GM19455 (cell line): ENCODE measurements around the gene TXK.

Experiments used
- ATAC-seq: cut with Tn5 transposase; IDR thresholded peaks from one replicate; pipeline ENCODE4 v1.9.1; 2021; ENCODE audit not compliant: unreplicated experiment

TXK gene

GRCh38 chr4:48108309-48109073, 25.6 kb downstream of the TXK start:
- no peak for ATAC-seq

- ATAC-seq = no peak
These were observed 28.8 kb downstream of the TXK start for GRCh38 chr4:48105230-48105629.

DNA sequence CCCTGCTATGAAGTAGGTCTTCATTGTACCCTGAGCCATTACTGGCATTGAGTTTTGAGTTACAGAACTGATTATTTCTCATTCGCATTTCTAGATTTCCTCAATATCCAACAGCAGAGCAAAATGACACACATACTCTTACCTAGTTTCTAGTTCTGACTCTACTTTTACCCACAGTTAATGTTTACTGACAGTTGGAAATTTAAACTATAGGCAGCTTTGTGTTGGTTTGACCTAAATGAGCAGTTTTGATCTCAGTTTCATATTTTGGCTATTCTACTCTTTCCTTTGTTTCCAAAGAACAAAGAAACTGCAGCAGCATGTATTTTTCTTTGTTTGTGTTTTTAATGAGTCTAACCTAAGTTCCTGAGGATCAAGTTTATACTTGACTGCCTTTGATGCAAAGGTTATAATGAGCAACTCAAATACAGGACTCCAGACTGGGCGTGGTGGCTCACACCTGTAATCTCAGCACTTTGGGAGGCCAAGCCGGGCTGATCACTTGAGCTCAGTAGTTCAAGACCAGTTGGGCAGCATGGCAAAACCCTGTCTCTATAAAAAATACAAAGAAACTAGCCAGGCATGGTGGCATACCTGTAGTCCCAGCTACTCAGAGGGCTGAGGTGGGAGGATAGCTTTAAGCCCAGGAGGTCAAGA, 30.4 kb downstream of the TXK start:
- ATAC-seq = no peak

- ATAC-seq = no peak
These were observed 31.7 kb downstream of the TXK start for GRCh38 chr4:48102303-48102702.

DNA sequence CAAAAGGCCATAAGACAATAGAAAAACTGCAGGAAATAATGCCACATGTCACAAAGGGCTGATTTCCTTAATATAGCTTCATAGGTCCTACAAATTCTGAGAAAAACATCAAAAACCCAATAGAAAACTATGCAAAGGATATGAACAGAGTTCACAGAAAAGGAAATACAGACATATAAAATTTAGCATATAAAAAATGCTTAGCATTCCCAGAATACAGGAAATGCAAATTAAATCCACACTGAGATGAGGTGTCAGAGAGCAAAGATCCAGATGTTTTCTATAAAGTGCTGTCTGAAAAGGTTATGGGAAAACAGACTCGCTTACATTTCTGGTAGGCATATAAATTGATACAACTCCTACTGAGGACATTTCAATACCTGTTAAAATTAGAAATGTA, 33.8 kb downstream of the TXK start:
- no peak for ATAC-seq

- ATAC-seq = no peak
These were observed 38.6 kb downstream of the TXK start for GRCh38 chr4:48095441-48095840.

DNA sequence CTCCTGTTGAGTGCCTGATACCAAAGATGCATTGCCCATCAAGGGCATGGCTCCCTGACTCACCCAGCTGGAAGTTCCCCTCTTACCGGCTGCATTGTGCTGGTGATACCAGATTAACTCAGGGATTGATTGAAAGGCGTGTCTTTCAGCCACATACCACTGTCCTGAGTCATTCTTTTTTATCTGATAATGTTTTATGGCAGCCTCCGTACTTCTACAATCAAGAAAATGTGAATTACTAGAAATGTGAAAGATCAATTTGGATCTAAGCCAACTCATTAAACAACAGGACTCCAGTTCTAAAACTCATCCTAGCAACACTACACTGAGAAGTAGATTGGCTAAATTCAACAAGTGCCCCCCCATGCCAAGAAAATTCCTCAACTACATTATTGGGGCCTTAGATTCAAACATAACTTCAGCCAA, 40.0 kb downstream of the TXK start:
- no peak for ATAC-seq

GRCh38 chr4:48090621-48091020, 43.4 kb downstream of the TXK start:
- ATAC-seq = no peak

DNA sequence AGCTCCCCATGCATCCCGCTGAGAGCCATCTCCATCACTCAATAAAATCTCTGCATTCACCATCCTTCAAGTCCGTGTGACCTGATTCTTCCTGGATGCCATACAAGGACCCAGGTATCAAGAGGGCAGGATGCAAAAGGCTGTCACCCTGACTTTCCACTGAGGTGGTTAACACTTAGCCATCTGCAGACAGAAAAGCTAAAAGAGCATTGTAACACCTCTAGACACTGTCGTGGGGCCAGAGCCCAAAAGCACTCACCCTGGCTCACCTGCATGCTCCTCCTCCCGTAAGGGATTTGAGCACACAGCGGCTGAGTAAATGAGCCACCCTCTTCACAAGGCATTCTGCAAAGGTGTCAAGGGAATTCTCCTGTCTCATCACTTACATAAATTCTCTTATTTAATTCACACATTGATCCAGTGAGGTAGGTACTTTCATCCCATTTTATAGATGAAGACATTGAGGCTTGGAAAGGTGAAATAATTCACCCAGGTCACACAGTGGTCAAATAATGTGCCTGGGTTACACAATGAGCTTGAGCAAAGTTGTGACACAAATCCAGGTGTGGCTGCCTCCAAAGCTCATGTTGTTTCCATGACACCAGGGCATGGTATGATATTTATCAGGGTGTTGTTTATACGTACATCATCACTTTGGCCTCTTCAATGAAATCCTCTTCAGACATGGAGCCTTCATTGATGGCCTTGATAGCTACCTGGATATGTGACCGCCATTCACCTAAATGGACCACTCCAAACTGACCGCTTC, 48.0 kb downstream of the TXK start:
- no peak for ATAC-seq

- ATAC-seq = no peak
These were observed 51.1 kb downstream of the TXK start for GRCh38 chr4:48082956-48083355.

DNA sequence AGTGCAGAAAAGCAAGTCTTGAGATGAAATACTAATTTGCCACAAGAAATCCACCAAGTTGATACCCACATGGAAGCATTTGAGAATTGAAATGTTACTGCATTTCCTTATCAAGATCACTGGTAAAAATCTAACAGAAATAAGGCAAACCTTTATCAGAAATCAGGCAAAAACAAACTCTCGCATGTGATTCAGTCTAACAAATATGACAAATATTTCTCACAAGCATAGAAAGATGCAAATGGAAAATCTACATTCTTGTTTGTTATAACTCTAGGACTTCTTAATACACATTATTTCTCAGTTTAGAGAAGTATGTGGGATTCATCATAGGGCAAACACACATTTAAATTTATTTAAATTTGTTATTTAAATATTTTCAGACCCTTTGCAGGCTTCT, 52.9 kb downstream of the TXK start:
- ATAC-seq = no peak

DNA sequence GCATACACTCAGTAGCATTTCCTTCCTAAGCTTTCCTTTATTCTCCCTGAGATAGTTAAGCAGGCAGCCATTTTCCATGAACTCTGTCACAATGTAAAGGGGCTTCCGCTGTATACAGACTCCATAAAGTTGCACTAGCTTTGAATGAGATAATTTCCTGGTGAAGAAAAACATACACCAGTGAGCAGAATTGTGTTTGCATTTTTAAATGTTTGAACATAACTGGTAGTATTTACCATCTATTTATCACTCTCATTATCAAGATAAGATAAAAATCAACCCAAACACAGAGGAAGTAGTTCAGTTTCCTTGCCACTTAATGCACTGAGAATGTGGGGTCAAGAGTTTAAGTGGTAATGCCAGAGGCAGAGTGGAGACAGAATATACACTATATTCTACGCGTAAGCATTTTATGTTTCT, 54.1 kb downstream of the TXK start:
- ATAC-seq = no peak

DNA sequence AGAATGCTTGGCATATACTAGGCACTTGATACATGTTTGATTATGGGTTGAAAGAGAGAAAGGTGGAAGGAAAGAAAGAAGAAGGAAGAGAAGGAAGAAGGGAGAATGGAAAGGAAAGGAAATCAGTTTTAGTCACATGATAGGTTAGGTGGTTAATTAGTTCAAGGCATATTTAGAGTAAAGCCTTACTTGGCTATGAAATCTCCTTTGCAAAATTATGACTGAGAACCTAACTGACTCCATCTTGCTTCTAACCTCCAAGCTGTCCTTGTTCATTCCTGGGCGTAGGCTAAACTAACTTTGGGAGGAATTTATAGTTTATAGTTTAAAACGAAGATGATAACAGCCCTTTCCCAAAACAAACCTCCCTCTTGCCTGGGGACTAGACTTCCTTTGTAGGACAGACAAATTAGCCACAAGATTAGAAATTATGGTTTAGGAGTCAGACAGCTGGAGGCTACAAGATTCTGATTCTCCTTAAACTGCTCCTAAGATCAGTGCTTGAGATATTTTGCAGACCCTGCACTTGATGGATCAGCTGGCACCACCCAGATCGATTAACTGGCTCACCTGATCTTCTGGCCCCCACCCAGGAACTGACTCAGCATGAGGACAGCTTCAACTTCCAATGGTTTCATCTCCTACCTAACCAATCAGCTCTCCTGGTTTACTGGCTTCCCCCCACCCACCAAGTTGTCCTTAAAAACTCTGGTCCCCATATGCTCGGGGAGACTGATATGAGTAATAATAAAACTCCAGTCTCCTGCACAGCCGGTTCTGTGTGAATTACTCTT, 55.0 kb downstream of the TXK start:
- ATAC-seq = no peak

DNA sequence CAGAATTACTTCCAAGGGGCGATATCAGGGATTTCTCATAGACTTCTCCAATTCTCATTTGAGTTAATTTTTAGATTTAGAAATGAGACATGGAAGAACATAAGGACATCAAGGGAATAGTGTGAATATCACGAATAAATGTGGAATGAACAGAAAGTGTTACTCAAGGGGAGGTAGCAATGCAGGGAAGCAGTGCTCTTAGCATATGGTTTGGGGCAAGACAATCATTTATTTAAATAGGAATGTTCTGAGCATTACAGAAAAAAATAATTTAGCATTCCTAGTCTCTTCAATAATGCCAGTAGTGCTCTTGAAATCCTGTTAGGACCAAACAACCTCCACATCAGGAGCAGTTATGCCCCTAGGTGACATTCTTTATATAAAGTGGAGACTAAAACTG, 55.6 kb downstream of the TXK start:
- no peak for ATAC-seq

DNA sequence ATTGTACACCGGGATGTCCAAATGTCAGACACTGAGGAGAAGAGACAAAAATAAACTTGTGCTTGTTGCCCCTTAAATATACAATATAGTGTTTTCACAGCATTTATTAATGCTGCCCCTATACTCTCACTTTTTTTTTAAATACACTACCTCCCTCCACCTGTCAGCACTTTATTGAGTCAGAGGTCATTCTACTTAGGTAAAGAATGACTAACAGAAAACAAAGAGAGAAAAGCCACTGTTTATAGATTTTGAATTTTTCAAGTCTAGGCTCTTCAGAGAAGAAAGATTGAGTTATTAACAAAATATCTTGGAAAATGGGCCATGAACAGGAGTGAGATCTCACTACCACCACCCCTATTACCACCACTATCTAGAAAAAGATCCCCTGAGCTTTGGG, 59.4 kb downstream of the TXK start:
- ATAC-seq = no peak

- no peak for ATAC-seq
These were observed 60.4 kb downstream of the TXK start for GRCh38 chr4:48073567-48074103.

- ATAC-seq = no peak
These were observed 62.9 kb downstream of the TXK start for GRCh38 chr4:48071191-48071590.

DNA sequence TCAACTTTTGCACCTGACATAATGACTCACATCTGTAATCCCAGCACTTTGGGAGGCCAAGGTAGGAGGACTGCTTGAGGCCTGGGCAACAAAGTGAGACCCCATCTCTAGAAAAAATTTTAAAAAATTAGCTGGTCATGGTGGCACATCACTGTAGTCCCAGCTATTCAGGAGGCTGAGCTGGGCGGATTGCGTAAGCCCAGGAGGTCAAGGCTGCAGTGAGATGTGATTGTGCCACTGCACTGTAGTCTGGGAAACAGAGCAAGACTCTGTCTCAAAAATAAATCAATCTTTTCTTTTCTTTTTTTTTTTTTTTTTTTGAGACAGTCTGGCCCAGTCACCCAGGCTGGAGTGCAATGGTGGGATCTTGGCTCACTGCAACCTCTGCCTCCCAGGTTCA, 65.0 kb downstream of the TXK start:
- ATAC-seq = no peak

GRCh38 chr4:48068182-48068581, 65.9 kb downstream of the TXK start:
- no peak for ATAC-seq

DNA sequence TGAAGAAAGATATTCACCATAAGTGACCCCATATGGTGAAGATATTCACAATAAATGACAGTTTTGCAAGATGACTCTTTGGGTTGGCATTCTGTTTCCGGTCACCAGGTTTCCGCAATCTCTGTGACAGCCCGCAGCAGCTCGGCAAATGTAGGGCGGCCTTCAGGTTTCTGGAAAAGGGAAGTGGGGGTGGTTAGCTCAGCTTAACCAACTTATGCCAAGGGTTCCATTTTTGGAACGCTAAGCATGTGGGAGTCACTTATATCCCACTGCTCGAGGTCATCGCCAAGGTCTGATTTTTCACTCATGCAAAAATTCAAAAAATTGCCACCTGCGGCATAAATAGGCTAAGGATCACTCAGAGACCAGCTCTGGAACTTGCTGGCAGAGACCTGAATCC, 66.5 kb downstream of the TXK start:
- no peak for ATAC-seq

DNA sequence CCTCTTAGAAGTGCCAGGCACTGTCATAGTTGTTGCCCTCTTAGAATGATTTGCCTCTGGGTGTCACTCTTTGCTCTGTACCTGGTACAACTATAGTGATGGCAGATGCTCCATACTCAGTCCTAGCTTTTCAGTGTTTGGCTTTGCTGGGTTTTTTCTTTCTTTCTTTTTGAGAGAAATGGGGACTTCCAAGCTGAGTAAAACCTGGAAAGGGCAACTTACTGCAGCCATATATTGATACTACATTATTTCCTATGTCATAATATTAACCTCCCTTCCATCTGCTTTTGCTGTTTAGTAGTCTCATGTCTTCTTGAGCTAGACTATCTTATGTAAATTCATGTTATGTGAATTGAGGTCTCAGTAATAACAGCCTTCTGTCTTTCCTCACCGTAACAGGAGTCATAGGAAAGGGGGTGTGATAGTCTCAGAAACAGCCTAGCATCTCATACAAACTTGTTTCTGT, 68.4 kb downstream of the TXK start:
- ATAC-seq = peak; percentile 54
